ENCODE measurements around the gene TLR3.
A peak's percentile ranks its signal among the peaks of the same experiment; 100 is the strongest.
"Not testable (repeated sequence)": the region's sequence is repeated elsewhere in the genome, so short reads cannot be mapped to it uniquely, and the experiment has no call there.

The TLR3 gene

DNA sequence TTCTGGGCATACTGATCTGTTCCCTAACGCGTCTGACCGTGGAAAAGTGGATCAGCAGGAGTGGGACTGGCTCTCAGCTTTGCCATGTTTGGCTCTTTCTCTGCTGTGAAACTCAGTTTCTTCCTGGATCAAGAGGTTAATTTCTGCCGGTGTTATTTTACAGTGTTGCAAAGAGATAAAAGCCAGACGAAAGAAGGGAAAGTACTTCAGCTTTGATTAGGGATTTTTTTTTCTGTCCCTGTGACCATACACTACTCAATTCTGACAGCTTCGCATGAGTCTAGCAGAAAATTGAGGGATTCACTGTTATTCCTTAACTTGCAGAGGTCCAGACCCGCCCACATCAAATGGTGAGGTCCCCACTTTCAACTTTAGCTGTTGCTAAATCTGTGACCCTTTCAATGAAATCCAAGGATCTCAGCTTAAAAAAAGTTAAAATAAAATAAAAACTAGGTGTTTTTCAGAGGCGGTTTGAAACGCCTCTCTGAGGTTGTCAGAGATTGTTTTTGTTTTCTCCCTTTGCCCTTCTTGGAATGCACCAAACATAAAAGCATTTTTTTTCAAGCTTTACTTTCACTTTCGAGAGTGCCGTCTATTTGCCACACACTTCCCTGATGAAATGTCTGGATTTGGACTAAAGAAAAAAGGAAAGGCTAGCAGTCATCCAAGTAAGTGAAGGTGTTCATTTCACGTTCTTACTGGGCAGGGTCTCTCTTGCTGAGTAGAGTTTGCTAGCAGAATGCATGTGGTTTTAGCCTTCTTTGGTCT is at the start of gene TLR3:
Gene TLR3, plus strand, starts transcription at position 576 of the 768 bp plus-strand sequence. CDS start 7,464 bp downstream, outside the sequence.
- peak; percentile 58 for DNase-seq (ENCODE audit: low spot score)

GRCh38 chr4:186019269-186019668 is 49.7 kb upstream of the TLR3 start:
- no peak for DNase-seq (ENCODE audit: low spot score)

DNA sequence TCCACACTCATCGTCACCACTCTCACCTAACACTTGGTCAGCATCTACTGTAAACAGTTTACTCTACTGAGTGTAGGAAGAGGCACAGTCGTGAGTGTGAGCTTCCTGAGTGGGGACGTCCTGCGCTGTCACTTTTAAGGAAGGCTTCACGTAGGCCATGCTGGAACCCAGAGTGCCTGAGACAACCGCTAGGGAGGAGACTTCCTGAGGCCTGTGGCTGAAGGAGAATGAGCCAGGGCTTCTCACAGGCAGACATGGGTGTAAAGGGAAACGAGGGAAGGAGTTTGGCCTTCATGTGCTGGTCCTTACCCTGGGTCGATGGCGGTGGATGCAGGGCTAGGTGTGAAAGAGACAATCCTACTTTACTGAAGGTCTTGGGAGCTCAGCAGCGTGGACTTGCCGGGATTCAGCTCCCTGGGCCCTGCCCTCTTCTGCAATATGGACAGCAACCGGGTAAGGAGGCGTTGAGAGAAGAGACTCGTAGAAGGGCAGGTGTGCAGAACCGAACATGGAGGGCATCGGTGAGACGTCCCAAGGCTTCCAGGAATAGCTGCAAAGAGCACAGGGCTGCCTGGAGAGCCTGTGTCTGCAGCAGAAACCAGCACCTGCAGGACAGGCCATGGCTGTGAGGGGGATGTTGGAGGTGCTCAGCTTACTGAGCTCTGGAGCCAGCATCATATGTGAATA is 48.7 kb upstream of the TLR3 start:
- DNase-seq (ENCODE audit: low spot score) = no peak

GRCh38 chr4:186020793-186021407 is 48.1 kb upstream of the TLR3 start:
- DNase-seq (ENCODE audit: low spot score) = no peak

- peak; percentile 13 for DNase-seq (ENCODE audit: low spot score)
Measured at GRCh38 chr4:186021461-186022167, 47.3 kb upstream of the TLR3 start.

GRCh38 chr4:186023975-186024374 is 45.0 kb upstream of the TLR3 start:
- DNase-seq (ENCODE audit: low spot score) = no peak

- no peak for DNase-seq (ENCODE audit: low spot score)
Measured at GRCh38 chr4:186024637-186025407, 44.1 kb upstream of the TLR3 start.

DNA sequence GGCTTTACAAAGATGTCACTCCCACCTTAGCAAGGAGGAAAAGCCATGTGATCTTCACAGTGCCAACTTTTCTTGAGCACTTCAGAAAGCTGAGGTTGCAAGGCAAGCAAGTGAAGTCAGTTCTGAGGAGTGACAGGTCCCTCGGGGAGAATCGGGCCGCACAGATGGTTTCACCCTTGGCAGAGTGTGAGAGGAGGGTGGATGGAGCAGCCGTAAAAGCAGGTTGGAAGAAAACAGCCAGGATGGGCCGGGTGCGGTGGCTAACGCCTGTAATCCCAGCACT is 43.6 kb upstream of the TLR3 start:
- no peak for DNase-seq (ENCODE audit: low spot score)

DNA sequence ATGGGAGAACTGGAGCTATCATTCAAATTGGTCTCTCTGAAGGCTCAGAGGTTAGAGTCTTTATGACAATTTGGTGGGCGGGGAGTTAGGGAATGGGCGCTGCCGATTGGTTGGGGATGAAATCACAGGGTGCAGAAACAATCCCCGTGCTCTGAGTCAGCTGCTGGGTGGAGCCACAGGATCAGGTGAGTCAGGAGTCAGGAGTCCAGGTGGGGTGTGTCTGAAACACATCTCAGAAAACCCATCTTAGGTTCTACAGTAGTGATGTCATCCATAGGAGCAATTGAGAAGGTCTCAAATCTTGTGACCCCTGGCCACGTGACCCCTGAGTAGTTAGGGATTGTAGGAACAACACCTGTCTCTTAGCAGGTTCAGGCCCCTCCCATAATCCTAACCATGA is 41.6 kb upstream of the TLR3 start:
- DNase-seq (ENCODE audit: low spot score) = peak; percentile 24

GRCh38 chr4:186029571-186030398 is 39.2 kb upstream of the TLR3 start:
- no peak for DNase-seq (ENCODE audit: low spot score)

DNA sequence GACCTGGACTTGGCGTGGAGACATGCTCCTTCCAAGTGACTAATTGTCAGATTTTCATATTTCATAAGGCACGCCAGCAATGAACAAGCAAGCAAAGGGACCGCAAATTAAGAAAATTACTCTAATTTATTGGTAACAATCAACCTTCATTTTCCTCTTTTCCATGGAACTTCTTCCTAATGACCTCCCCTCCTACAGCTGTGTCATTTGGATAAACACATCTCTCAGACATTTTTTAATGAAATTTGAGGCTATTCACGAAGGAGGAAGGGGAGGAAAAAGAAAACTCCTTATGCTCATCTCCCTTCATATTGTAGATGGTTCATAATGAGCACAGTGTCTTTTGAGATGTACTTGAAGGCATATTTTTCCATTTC is 38.6 kb upstream of the TLR3 start:
- DNase-seq (ENCODE audit: low spot score) = no peak

DNA sequence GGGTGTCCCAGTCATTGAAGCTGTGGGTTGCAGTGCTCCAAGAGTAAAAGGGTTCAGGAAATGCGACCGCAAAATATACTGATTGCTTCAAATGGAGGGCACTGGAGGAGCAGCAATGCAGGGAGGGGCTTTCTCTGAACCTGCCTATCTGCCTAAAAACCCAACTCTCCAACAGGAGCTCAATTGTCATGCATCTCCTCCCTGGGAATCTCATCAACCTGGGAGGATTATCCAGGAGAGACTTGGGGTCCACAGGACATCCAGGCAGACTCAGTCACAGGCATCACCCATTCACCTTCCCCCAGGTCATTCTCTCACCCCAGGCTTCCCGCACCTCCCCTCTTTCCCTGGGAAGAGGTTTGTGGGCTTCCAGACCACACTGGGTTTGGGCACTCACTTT is 38.2 kb upstream of the TLR3 start:
- no peak for DNase-seq (ENCODE audit: low spot score)

DNA sequence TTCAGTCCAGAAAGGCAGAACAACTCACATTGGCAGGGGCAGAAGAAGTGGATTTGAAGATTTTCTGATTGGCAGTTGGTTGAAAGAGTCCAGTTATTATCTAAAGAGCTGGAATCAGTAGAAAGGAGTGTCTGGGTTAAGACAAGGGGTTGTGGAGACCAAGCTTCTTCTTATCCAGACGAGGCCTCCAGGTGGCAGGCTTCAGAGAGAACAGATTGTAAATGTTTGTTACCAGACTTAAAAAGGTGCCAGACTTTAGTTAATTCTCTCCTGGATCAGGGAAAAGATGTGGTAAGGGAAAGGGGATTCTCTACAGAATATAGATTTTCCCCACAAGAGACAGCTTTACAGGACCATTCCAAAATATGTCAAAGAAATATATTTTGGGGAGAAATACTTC is 36.7 kb upstream of the TLR3 start:
- no peak for DNase-seq (ENCODE audit: low spot score)

- DNase-seq (ENCODE audit: low spot score) = no peak
Measured at GRCh38 chr4:186033027-186033426, 35.9 kb upstream of the TLR3 start.

- not testable (repeated sequence) for DNase-seq (ENCODE audit: low spot score)
Measured at GRCh38 chr4:186034613-186035012, 34.3 kb upstream of the TLR3 start.

DNA sequence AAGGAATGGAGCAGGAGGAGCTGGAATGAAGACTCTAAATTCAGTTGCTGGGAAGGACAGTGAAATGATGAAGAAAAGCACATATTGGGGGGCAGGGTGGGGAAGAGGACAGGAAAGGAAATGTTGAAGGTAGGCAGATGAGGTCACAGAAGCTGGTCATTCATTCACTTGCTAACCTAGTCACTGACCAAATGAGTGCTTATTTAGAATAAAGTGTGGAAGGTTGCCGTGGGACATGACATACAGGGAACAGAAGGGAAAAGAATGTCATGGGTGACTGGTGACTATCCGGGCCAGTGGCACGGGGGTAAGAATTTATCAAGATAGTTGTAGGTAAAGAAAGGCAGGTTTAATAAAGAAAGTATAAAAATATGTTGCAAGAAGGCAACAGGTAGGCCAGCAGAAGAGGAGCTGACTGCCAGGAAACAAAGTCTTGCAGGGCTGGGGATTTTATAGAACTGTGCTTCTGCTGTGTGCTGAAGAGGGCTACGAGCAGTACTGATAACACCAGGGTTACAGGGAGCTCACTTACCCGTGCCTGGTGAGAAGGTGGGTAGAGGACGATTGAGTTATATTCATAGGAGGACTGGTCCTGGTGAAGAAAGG is 31.9 kb upstream of the TLR3 start:
- DNase-seq (ENCODE audit: low spot score) = no peak

- peak; percentile 55 for DNase-seq (ENCODE audit: low spot score)
Measured at GRCh38 chr4:186037692-186038658, 31.0 kb upstream of the TLR3 start.

GRCh38 chr4:186039697-186040096 is 29.3 kb upstream of the TLR3 start:
- no peak for DNase-seq (ENCODE audit: low spot score)

DNA sequence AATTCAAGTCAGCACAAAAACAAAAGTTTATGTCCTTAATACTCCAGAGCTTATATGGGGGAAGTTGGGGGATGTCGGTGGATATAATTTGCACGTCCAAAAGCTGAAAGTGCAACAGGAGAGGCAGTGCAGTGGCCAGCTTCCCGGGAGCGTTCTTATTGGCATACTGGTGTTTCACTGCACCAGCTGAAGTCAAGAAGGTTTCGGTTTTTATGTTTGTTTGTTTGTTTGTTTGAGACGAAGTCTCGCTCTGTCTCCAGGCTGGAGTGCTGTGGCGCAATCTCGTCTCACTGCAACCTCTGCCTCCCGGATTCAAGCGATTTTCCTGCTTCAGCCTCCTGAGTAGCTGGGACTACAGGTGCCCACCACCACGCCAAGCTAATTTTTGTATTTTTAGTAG is 28.6 kb upstream of the TLR3 start:
- no peak for DNase-seq (ENCODE audit: low spot score)

DNA sequence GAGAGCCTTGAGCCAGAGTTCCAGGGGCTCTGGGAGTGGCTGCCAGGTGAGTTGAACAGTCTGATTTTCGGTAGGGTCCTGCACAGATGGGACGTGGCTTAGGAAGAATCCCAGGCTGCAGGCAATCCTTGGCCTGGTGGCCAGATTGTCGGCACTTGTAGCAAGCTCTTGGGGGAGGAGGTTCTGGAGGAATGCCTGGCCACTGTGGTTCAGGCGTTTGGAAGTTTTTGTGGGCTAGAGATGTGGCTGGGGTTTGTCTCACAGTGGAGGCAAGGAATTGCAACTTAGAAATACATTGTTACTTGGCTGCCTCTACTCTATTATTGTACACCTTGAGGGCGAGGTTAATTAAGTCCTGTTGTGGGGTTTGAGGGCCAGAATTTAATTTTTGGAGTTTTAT is 21.5 kb upstream of the TLR3 start:
- not testable (repeated sequence) for DNase-seq (ENCODE audit: low spot score)
